Activated naive CD4-positive, alpha-beta T cell treated with anti-CD3 and anti-CD28 coated beads, Interleukin-2, amount 10 ng/mL, durations not matched to agents 7 days and 5 days (primary cell): ENCODE measurements around the gene LIFR.
A peak's percentile ranks its signal among the peaks of the same experiment; 100 is the strongest.
"Not testable (repeated sequence)": the region's sequence is repeated elsewhere in the genome, so short reads cannot be mapped to it uniquely, and the experiment has no call there.

Experiments used
- CTCF ChIA-PET: fragments of 350-600 bp; sonication (Branson Sonifier 250); formaldehyde crosslinking; loops from one replicate; lab custom pipeline; 2021; ENCODE audit warnings: antibody characterized with exemption; lab: Charles Lee
- DNase-seq: peaks from one replicate; pipeline ENCODE4 v3.0.0-alpha.2; 2020
- H3K27ac Mint-ChIP-seq: one replicate; pipeline ENCODE4 v1.8.0; 2021; ENCODE audit warnings: mild to moderate bottlenecking, moderate library complexity, mixed read lengths
- H3K27me3 Mint-ChIP-seq: one replicate; pipeline ENCODE4 v1.8.0; 2021; ENCODE audit warnings: mild to moderate bottlenecking, mixed read lengths
- H3K36me3 Mint-ChIP-seq: one replicate; pipeline ENCODE4 v1.8.0; 2021; ENCODE audit warnings: mixed read lengths
- H3K4me1 Mint-ChIP-seq: one replicate; pipeline ENCODE4 v1.8.0; 2021; ENCODE audit warnings: mixed read lengths
- H3K4me3 Mint-ChIP-seq: one replicate; pipeline ENCODE4 v1.8.0; 2021; ENCODE audit warnings: mild to moderate bottlenecking, moderate library complexity, mixed read lengths
- H3K9me3 Mint-ChIP-seq: one replicate; pipeline ENCODE4 v1.8.0; 2021; ENCODE audit warnings: mixed read lengths

The LIFR gene

GRCh38 chr5:38567306-38567705, 10.9 kb upstream of the LIFR start:
- CTCF ChIA-PET, H3K9me3 Mint-ChIP-seq, H3K4me3 Mint-ChIP-seq, H3K36me3 Mint-ChIP-seq, H3K4me1 Mint-ChIP-seq, DNase-seq, H3K27ac Mint-ChIP-seq: not testable (repeated sequence)
- H3K27me3 Mint-ChIP-seq: peaks cover 22% of the 10 kb centered on the region

- CTCF ChIA-PET: interaction anchor here (0.7 kb wide), 1 partner anchor 124 kb away, joined by 3 read pairs; no protein-coding TSS in a partner anchor
- Mint-ChIP-seq H3K9me3 (no peaks in the 10 kb centered on the region), H3K4me3 (no peak overlapping the region), H3K36me3 (no peaks in the 10 kb centered on the region), H3K27ac (no peak overlapping the region), H3K27me3 (peaks cover 38% of the 10 kb centered on the region), H3K4me1 (no peaks in the 10 kb centered on the region)
- no peak for DNase-seq
Measured at GRCh38 chr5:38563624-38564023, 7.2 kb upstream of the LIFR start.

- Mint-ChIP-seq H3K27me3 (peaks cover 38% of the 10 kb centered on the region), H3K4me1 (peaks cover 1% of the 10 kb centered on the region), H3K36me3 (no peaks in the 10 kb centered on the region), H3K27ac (no peak overlapping the region), H3K4me3 (no peak overlapping the region), H3K9me3 (no peaks in the 10 kb centered on the region)
- no peak for DNase-seq
- CTCF ChIA-PET: interaction anchor here (1.2 kb wide), 1 partner anchor 121 kb away, joined by 3 read pairs; no protein-coding TSS in a partner anchor
Measured at GRCh38 chr5:38562444-38563210, 6.2 kb upstream of the LIFR start.

- no peaks in the 10 kb centered on the region for H3K9me3 Mint-ChIP-seq
- peaks cover 10% of the 10 kb centered on the region for H3K4me1 Mint-ChIP-seq
- no peak overlapping the region for H3K27ac Mint-ChIP-seq
- H3K4me3 Mint-ChIP-seq: no peak overlapping the region
- H3K36me3 Mint-ChIP-seq: no peaks in the 10 kb centered on the region
- CTCF ChIA-PET: interaction anchor here (1.3 to 1.5 kb wide), 2 partner anchors 118 to 250 kb away, joined by 3 to 8 read pairs; no protein-coding TSS in a partner anchor
- no peak for DNase-seq
- H3K27me3 Mint-ChIP-seq: peaks cover 55% of the 10 kb centered on the region
Measured at GRCh38 chr5:38559428-38559827, 3.0 kb upstream of the LIFR start.

GRCh38 chr5:38557792-38558191, 1.3 kb upstream of the LIFR start:
- Mint-ChIP-seq H3K4me1 (peaks cover 10% of the 10 kb centered on the region), H3K36me3 (no peaks in the 10 kb centered on the region), H3K9me3 (no peaks in the 10 kb centered on the region), H3K27me3 (peaks cover 55% of the 10 kb centered on the region), H3K4me3 (peak overlapping the region; percentile 70), H3K27ac (no peak overlapping the region)
- CTCF ChIA-PET: interaction anchor here (1.0 to 1.5 kb wide), 2 partner anchors 116 to 125 kb away, joined by 3 to 4 read pairs; no protein-coding TSS in a partner anchor
- DNase-seq: no peak

- no peaks in the 10 kb centered on the region for H3K36me3 Mint-ChIP-seq
- H3K4me1 Mint-ChIP-seq: peaks cover 10% of the 10 kb centered on the region
- no peak for DNase-seq
- peak overlapping the region; percentile 70 for H3K4me3 Mint-ChIP-seq
- no peak overlapping the region for H3K27ac Mint-ChIP-seq
- CTCF ChIA-PET: interaction anchor here (1.0 to 1.5 kb wide), 2 partner anchors 116 to 124 kb away, joined by 3 to 4 read pairs; no protein-coding TSS in a partner anchor
- H3K9me3 Mint-ChIP-seq: no peaks in the 10 kb centered on the region
- peaks cover 58% of the 10 kb centered on the region for H3K27me3 Mint-ChIP-seq
Measured at GRCh38 chr5:38557308-38557710, 863 bp upstream of the LIFR start.

- peaks cover 55% of the 10 kb centered on the region for H3K27me3 Mint-ChIP-seq
- peaks cover 10% of the 10 kb centered on the region for H3K4me1 Mint-ChIP-seq
- peak overlapping the region; percentile 67 for H3K4me3 Mint-ChIP-seq
- CTCF ChIA-PET: interaction anchor here (1.2 to 1.5 kb wide), 2 partner anchors 123 to 253 kb away, joined by 3 to 4 read pairs; no protein-coding TSS in a partner anchor
- H3K27ac Mint-ChIP-seq: no peak overlapping the region
- no peaks in the 10 kb centered on the region for H3K9me3 Mint-ChIP-seq
- H3K36me3 Mint-ChIP-seq: no peaks in the 10 kb centered on the region
- no peak for DNase-seq
Measured at GRCh38 chr5:38556088-38556598, 303 bp downstream of the LIFR start.

- Mint-ChIP-seq H3K4me3 (peak overlapping the region; percentile 67), H3K36me3 (no peaks in the 10 kb centered on the region), H3K27ac (no peak overlapping the region), H3K9me3 (no peaks in the 10 kb centered on the region), H3K27me3 (peaks cover 54% of the 10 kb centered on the region), H3K4me1 (peaks cover 10% of the 10 kb centered on the region)
- CTCF ChIA-PET: interaction anchor here (1.2 kb wide), 1 partner anchor 254 kb away, joined by 4 read pairs; no protein-coding TSS in a partner anchor
- no peak for DNase-seq
Measured at GRCh38 chr5:38555354-38556087, 925 bp downstream of the LIFR start.

GRCh38 chr5:38554861-38555260, 1.6 kb downstream of the LIFR start:
- peaks cover 51% of the 10 kb centered on the region for H3K27me3 Mint-ChIP-seq
- peaks cover 10% of the 10 kb centered on the region for H3K4me1 Mint-ChIP-seq
- no peaks in the 10 kb centered on the region for H3K36me3 Mint-ChIP-seq
- CTCF ChIA-PET: interaction anchor here (2.7 kb wide), 1 partner anchor 113 kb away, joined by 17 read pairs; no protein-coding TSS in a partner anchor
- no peak overlapping the region for H3K27ac Mint-ChIP-seq
- H3K4me3 Mint-ChIP-seq: no peak overlapping the region
- no peaks in the 10 kb centered on the region for H3K9me3 Mint-ChIP-seq
- no peak for DNase-seq

GRCh38 chr5:38554403-38554802, 2.0 kb downstream of the LIFR start:
- Mint-ChIP-seq H3K27me3 (peaks cover 51% of the 10 kb centered on the region), H3K36me3 (no peaks in the 10 kb centered on the region), H3K4me1 (peaks cover 10% of the 10 kb centered on the region), H3K27ac (no peak overlapping the region), H3K9me3 (no peaks in the 10 kb centered on the region), H3K4me3 (no peak overlapping the region)
- DNase-seq: no peak
- CTCF ChIA-PET: interaction anchor here (2.7 kb wide), 1 partner anchor 113 kb away, joined by 17 read pairs; no protein-coding TSS in a partner anchor

- CTCF ChIA-PET: interaction anchor here (1.1 to 2.7 kb wide), 5 partner anchors 34 to 518 kb away, joined by 3 to 17 read pairs (median 3); no protein-coding TSS in a partner anchor
- DNase-seq: no peak
- Mint-ChIP-seq H3K4me1 (peaks cover 10% of the 10 kb centered on the region), H3K9me3 (no peaks in the 10 kb centered on the region), H3K27ac (no peak overlapping the region), H3K36me3 (no peaks in the 10 kb centered on the region), H3K4me3 (no peak overlapping the region), H3K27me3 (peaks cover 44% of the 10 kb centered on the region)
Measured at GRCh38 chr5:38553001-38553521, 3.4 kb downstream of the LIFR start.

GRCh38 chr5:38551030-38552017, 5.1 kb downstream of the LIFR start:
- CTCF ChIA-PET: interaction anchor here (0.8 to 2.4 kb wide), 7 partner anchors 10 to 131 kb away, joined by 3 to 32 read pairs (median 5); no protein-coding TSS in a partner anchor
- Mint-ChIP-seq H3K27me3 (peaks cover 33% of the 10 kb centered on the region), H3K9me3 (no peaks in the 10 kb centered on the region), H3K4me1 (peaks cover 5% of the 10 kb centered on the region), H3K36me3 (no peaks in the 10 kb centered on the region), H3K4me3 (no peak overlapping the region), H3K27ac (no peak overlapping the region)
- no peak for DNase-seq
